HG03442 (cell line): Measurements from ENCODE around the gene GDPD3.

Experiments
- ATAC-seq: cut with Tn5 transposase; IDR thresholded peaks from one replicate; pipeline ENCODE4 v1.9.1; 2021; ENCODE audit warnings: mild to moderate bottlenecking, moderate library complexity; ENCODE audit not compliant: unreplicated experiment

Gene GDPD3

GRCh38 chr16:30096105-30096861 lies 17.1 kb downstream of the GDPD3 start, which contains the start of gene YPEL3:
TSS of gene YPEL3 (minus strand) at chr16:30096213. CDS start at chr16:30095482, 731 bp downstream.
- ATAC-seq: no peak

- ATAC-seq: no peak
Measured at GRCh38 chr16:30095166-30096078, 17.9 kb downstream of the GDPD3 start.

- ATAC-seq: no peak
Measured at GRCh38 chr16:30094541-30095165, 18.7 kb downstream of the GDPD3 start.

- peak; percentile 40 for ATAC-seq
Measured at GRCh38 chr16:30092373-30093010, 20.8 kb downstream of the GDPD3 start.

GRCh38 chr16:30091474-30092372 lies 21.6 kb downstream of the GDPD3 start, which contains the start of gene TBX6:
TSS of gene TBX6 (minus strand) at chr16:30091924. CDS start at chr16:30091193, 731 bp downstream.
- peak; percentile 59 for ATAC-seq

GRCh38 chr16:30090610-30091331 lies 22.6 kb downstream of the GDPD3 start:
- ATAC-seq: no peak

GRCh38 chr16:30088832-30089624 lies 24.3 kb downstream of the GDPD3 start:
- ATAC-seq: no peak

- no peak for ATAC-seq
Measured at GRCh38 chr16:30088237-30088831, 25.0 kb downstream of the GDPD3 start.

- no peak for ATAC-seq
Measured at GRCh38 chr16:30087181-30087898, 26.0 kb downstream of the GDPD3 start.

- no peak for ATAC-seq
Measured at GRCh38 chr16:30086291-30087140, 26.8 kb downstream of the GDPD3 start.

GRCh38 chr16:30085820-30086219 lies 27.5 kb downstream of the GDPD3 start:
- no peak for ATAC-seq

- no peak for ATAC-seq
Measured at GRCh38 chr16:30085247-30085646, 28.1 kb downstream of the GDPD3 start.

GRCh38 chr16:30084816-30085159 lies 28.5 kb downstream of the GDPD3 start:
- ATAC-seq: no peak

GRCh38 chr16:30084096-30084815 lies 29.1 kb downstream of the GDPD3 start:
- no peak for ATAC-seq

GRCh38 chr16:30083216-30084055 lies 29.9 kb downstream of the GDPD3 start:
- ATAC-seq: no peak
